H9 (cell line): Measurements from ENCODE around the gene TMEM167B. TPM values are rescaled to one million over a fixed set of nuclear protein-coding genes. Genes with fewer than 3 reads are reported as not detected.

Experiments
- DNase-seq: peaks from one replicate; pipeline ENCODE4 v3.0.0-alpha.2; 2017
- H2AFZ ChIP-seq: one replicate; pipeline ENCODE4 v1.6.1; 2013; ENCODE audit warnings: mild to moderate bottlenecking, low read length, control low read depth, moderate library complexity
- H2AK5ac ChIP-seq: 2 replicates; pipeline ENCODE4 v1.6.1; 2013; ENCODE audit warnings: low read length, control low read depth, mixed read lengths; ENCODE audit not compliant: insufficient read length
- H2BK120ac ChIP-seq: one replicate; pipeline ENCODE4 v1.6.1; 2013; ENCODE audit warnings: low read depth, mild to moderate bottlenecking, low read length, control low read depth, inconsistent platforms; ENCODE audit not compliant: poor library complexity, severe bottlenecking
- H2BK12ac ChIP-seq: 2 replicates; pipeline ENCODE4 v1.6.1; 2013; ENCODE audit warnings: low read length, control low read depth, mixed read lengths, low read depth; ENCODE audit not compliant: insufficient read length
- H2BK15ac ChIP-seq: 2 replicates; pipeline ENCODE4 v1.6.1; 2013; ENCODE audit warnings: low read depth, low read length, control low read depth
- H2BK20ac ChIP-seq: one replicate; pipeline ENCODE4 v1.6.1; 2013; ENCODE audit warnings: low read depth, mild to moderate bottlenecking, low read length, control low read depth, inconsistent platforms; ENCODE audit not compliant: poor library complexity, severe bottlenecking
- H2BK5ac ChIP-seq: 2 replicates; pipeline ENCODE4 v1.6.1; 2013; ENCODE audit warnings: low read length, control low read depth, mixed read lengths; ENCODE audit not compliant: insufficient read length
- H3K14ac ChIP-seq: 2 replicates; pipeline ENCODE4 v1.6.1; 2013; ENCODE audit warnings: low read length, control low read depth; ENCODE audit not compliant: insufficient read depth
- H3K18ac ChIP-seq: 2 replicates; pipeline ENCODE4 v1.6.1; 2013; ENCODE audit warnings: low read depth, mild to moderate bottlenecking, mixed read lengths, low read length, control low read depth; ENCODE audit not compliant: insufficient read length
- H3K23ac ChIP-seq: 2 replicates; pipeline ENCODE4 v1.6.1; 2013; ENCODE audit warnings: low read length, control low read depth, mixed read lengths, low read depth; ENCODE audit not compliant: insufficient read length
- H3K23me2 ChIP-seq: 2 replicates; pipeline ENCODE4 v1.6.1; 2013; ENCODE audit warnings: low read depth, mild to moderate bottlenecking, mixed read lengths, low read length, control low read depth; ENCODE audit not compliant: insufficient read length, poor library complexity, severe bottlenecking
- H3K27ac ChIP-seq: 2 replicates; pipeline ENCODE4 v1.5.1; 2013; ENCODE audit warnings: low read length, control low read depth, mixed read lengths, low read depth; ENCODE audit not compliant: insufficient read length
- H3K27me3 ChIP-seq: 2 replicates; pipeline ENCODE4 v1.6.1; 2013; ENCODE audit warnings: low read length, control low read depth, inconsistent platforms; ENCODE audit not compliant: insufficient read depth
- H3K4ac ChIP-seq: 2 replicates; pipeline ENCODE4 v1.6.1; 2013; ENCODE audit warnings: low read depth, mild to moderate bottlenecking, control low read depth, inconsistent platforms, low read length, moderate library complexity
- H3K4me1 ChIP-seq: 2 replicates; pipeline ENCODE4 v1.6.1; 2013; ENCODE audit warnings: low read length, control low read depth, inconsistent platforms; ENCODE audit not compliant: insufficient read depth
- H3K4me2 ChIP-seq: 2 replicates; pipeline ENCODE4 v1.6.1; 2013; ENCODE audit warnings: low read length, control low read depth, mixed read lengths; ENCODE audit not compliant: insufficient read length, insufficient read depth
- H3K56ac ChIP-seq: 2 replicates; pipeline ENCODE4 v1.6.1; 2013; ENCODE audit warnings: low read depth, mild to moderate bottlenecking, mixed read lengths, low read length, control low read depth; ENCODE audit not compliant: insufficient read length
- H3K79me1 ChIP-seq: 2 replicates; pipeline ENCODE4 v1.6.1; 2013; ENCODE audit warnings: low read depth, mild to moderate bottlenecking, moderate library complexity, low read length, control low read depth, inconsistent platforms; ENCODE audit not compliant: insufficient read depth, poor library complexity, severe bottlenecking
- H3K79me2 ChIP-seq: 2 replicates; pipeline ENCODE4 v1.6.1; 2013; ENCODE audit warnings: low read length, control low read depth, inconsistent platforms; ENCODE audit not compliant: insufficient read depth
- H3K9ac ChIP-seq: 2 replicates; pipeline ENCODE4 v1.6.1; 2013; ENCODE audit warnings: low read length, control low read depth, mixed read lengths; ENCODE audit not compliant: insufficient read length; ENCODE audit errors: extremely low read depth
- H3K9me3 ChIP-seq: one replicate; pipeline ENCODE4 v1.6.1; 2013; ENCODE audit warnings: low read depth, low read length, inconsistent platforms; ENCODE audit not compliant: control insufficient read depth
- H3T11ph ChIP-seq: one replicate; pipeline ENCODE4 v1.6.1; 2013; ENCODE audit warnings: mild to moderate bottlenecking, low read length, control low read depth, inconsistent platforms
- H4K20me1 ChIP-seq: one replicate; pipeline ENCODE4 v1.6.1; 2013; ENCODE audit not compliant: control insufficient read depth, insufficient read length, insufficient read depth
- H4K5ac ChIP-seq: 2 replicates; pipeline ENCODE4 v1.6.1; 2013; ENCODE audit warnings: low read depth, mild to moderate bottlenecking, mixed read lengths, low read length, control low read depth; ENCODE audit not compliant: insufficient read length
- H4K8ac ChIP-seq: replicated peaks from 2 replicates; pipeline ENCODE4 v1.6.1; 2013; ENCODE audit warnings: low read length, control low read depth, mixed read lengths, low read depth; ENCODE audit not compliant: insufficient read length
- H4K91ac ChIP-seq: 2 replicates; pipeline ENCODE4 v1.6.1; 2013; ENCODE audit warnings: low read depth, mild to moderate bottlenecking, moderate library complexity, mixed read lengths, low read length, control low read depth; ENCODE audit not compliant: insufficient read length
- H3K27ac Mint-ChIP-seq, 3 experiments: 2 replicates in 2 of 3; 3 replicates in 1 of 3; pipeline ENCODE4 v1.8.0; 2020 to 2021; ENCODE audit warnings: mixed read lengths in 3 of 3, mild to moderate bottlenecking in 1 of 3, moderate library complexity in 1 of 3
- H3K27me3 Mint-ChIP-seq: 2 replicates; pipeline ENCODE4 v1.8.0; 2021; ENCODE audit warnings: low read depth, mild to moderate bottlenecking, moderate library complexity, mixed read lengths
- H3K36me3 Mint-ChIP-seq, 3 experiments: 2 replicates in 2 of 3; 3 replicates in 1 of 3; pipeline ENCODE4 v1.8.0; 2020 to 2021; ENCODE audit warnings: low read depth in 3 of 3, mixed read lengths in 3 of 3; ENCODE audit not compliant: insufficient read depth in 1 of 3
- H3K4me1 Mint-ChIP-seq, 2 experiments: 2 replicates each; pipeline ENCODE4 v1.8.0; 2020; ENCODE audit warnings: mixed read lengths in 2 of 2
- H3K4me3 Mint-ChIP-seq, 2 experiments: 2 replicates in 1 of 2; 3 replicates in 1 of 2; pipeline ENCODE4 v1.8.0; 2020 to 2021; ENCODE audit warnings: mild to moderate bottlenecking in 2 of 2, mixed read lengths in 2 of 2, moderate library complexity in 1 of 2
- H3K9me3 Mint-ChIP-seq, 2 experiments: 2 replicates in 1 of 2; 3 replicates in 1 of 2; pipeline ENCODE4 v1.8.0; 2020; ENCODE audit warnings: mild to moderate bottlenecking in 2 of 2, mixed read lengths in 2 of 2, moderate library complexity in 1 of 2
- CTCF ChIP-seq: fragments of 200-600 bp; sonication (generic); conservative IDR thresholded peaks from 3 replicates; pipeline ENCODE4 v1.8.0; 2021; ENCODE audit warnings: antibody characterized with exemption, mild to moderate bottlenecking
- WGBS: extraction: QIAGEN DNeasy Blood & Tissue Kit; methylation state at CpG from one replicate; pipeline ENCODE4 v1.1.7; 2013; ENCODE audit warnings: missing lambda C conversion rate, low lambda C conversion rate, mixed read lengths; ENCODE audit not compliant: insufficient read length; ENCODE audit errors: extremely low coverage; 5-methylcytosine and 5-hydroxymethylcytosine counted together
- total RNA-seq: library from RNA; stranded (reverse); gene quantifications from 2 replicates; pipeline ENCODE4 v1.2.1, GENCODE V29; 2021

The TMEM167B gene
- total RNA-seq, 1 experiment from 2014 or later, result 13.9 TPM

- Histone ChIP-seq H4K20me1 (no peaks in the 10 kb centered on the region), H3K23ac (no peak overlapping the region), H3K14ac (no peak overlapping the region), H4K91ac (no peak overlapping the region), H3K9me3 (no peaks in the 10 kb centered on the region), H3K27me3 (no peaks in the 10 kb centered on the region), H3K79me2 (no peaks in the 10 kb centered on the region), H4K8ac (no peak overlapping the region), H3K18ac (no peak overlapping the region), H3K4me2 (no peak overlapping the region), H4K5ac (no peak overlapping the region), H3K4me1 (no peaks in the 10 kb centered on the region), H3K4ac (no peak overlapping the region), H2BK120ac (no peak overlapping the region), H3K23me2 (no peaks in the 10 kb centered on the region), H3K27ac (no peak overlapping the region), H3T11ph (no peak overlapping the region), H2BK12ac (no peak overlapping the region), H2BK20ac (no peak overlapping the region), H2BK15ac (no peak overlapping the region), H3K56ac (no peak overlapping the region), H3K79me1 (no peaks in the 10 kb centered on the region), H2AFZ (no peak overlapping the region), H2AK5ac (no peak overlapping the region), H2BK5ac (no peak overlapping the region), H3K9ac (no peak overlapping the region)
- no peak overlapping the region for H3K4me3 Mint-ChIP-seq
- H3K4me1 Mint-ChIP-seq, result no peaks in the 10 kb centered on the region
- WGBS, result no CpG with 5 or more reads among the region's 7 CpGs
- H3K9me3 Mint-ChIP-seq, result no peaks in the 10 kb centered on the region
- no peak overlapping the region for H3K27ac Mint-ChIP-seq
- peaks cover 8 to 26% (median 19%) of the 10 kb centered on the region in 3 experiments; a peak in 5 of 7 replicates for H3K36me3 Mint-ChIP-seq
- no peaks in the 10 kb centered on the region; the same call in 1 of the 2 replicates for H3K27me3 Mint-ChIP-seq
- no peak for DNase-seq
- TF ChIP-seq CTCF, result no peak
These were observed 29.9 kb upstream of the TMEM167B start for GRCh38 chr1:109060707-109061106.
